Measurements from ENCODE around the gene CTH. TPM values are rescaled to one million over a fixed set of nuclear protein-coding genes. Genes with fewer than 3 reads are reported as not detected.

The CTH gene
- total RNA-seq, 1 experiment from 2014 or later, result 15.9 TPM

DNA sequence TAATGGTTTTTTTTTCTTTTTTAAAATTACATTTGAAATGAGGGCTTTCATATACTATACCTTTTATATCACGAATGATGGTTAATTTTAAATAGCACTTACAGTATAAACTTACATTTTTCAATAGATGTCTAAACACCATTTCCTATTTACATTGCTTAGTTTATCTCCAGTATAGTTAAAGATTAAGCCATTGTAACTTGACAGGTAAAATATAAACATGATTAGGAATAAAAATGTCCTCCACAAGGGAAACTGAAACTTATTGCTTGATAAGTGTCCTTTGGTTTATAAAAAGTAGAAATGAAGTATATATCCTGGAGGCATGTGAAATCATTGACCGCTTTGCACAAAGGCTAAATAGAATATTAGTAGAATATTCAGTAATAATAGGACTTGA, 20.2 kb downstream of the CTH start:
- Mint-ChIP-seq H3K4me1 (ENCODE audit: low read depth, unreplicated experiment) (peaks cover 25% of the 10 kb centered on the region), H3K27me3 (ENCODE audit: unreplicated experiment) (no peaks in the 10 kb centered on the region), H3K36me3 (ENCODE audit: insufficient read depth, unreplicated experiment) (peaks cover 36% of the 10 kb centered on the region), H3K9me3 (ENCODE audit: low read depth, unreplicated experiment) (no peaks in the 10 kb centered on the region), H3K27ac (ENCODE audit: unreplicated experiment) (no peak overlapping the region), H3K4me3 (ENCODE audit: low read depth, unreplicated experiment) (no peak overlapping the region)
- CTCF ChIA-PET, result interaction anchor here (0.7 kb wide), 1 partner anchor 131 kb away, joined by 4 read pairs; no protein-coding TSS in a partner anchor
- no peak for DNase-seq
- BruUV-seq (replicated peaks), result no TSS peak
- TF ChIP-seq, protein P1, sequence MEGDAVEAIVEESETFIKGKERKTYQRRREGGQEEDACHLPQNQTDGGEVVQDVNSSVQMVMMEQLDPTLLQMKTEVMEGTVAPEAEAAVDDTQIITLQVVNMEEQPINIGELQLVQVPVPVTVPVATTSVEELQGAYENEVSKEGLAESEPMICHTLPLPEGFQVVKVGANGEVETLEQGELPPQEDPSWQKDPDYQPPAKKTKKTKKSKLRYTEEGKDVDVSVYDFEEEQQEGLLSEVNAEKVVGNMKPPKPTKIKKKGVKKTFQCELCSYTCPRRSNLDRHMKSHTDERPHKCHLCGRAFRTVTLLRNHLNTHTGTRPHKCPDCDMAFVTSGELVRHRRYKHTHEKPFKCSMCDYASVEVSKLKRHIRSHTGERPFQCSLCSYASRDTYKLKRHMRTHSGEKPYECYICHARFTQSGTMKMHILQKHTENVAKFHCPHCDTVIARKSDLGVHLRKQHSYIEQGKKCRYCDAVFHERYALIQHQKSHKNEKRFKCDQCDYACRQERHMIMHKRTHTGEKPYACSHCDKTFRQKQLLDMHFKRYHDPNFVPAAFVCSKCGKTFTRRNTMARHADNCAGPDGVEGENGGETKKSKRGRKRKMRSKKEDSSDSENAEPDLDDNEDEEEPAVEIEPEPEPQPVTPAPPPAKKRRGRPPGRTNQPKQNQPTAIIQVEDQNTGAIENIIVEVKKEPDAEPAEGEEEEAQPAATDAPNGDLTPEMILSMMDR (IDR thresholded peaks at IDR 0.05; ENCODE audit: unreplicated experiment), result no peak
- intact Hi-C loops (cut with micrococcal nuclease; ENCODE audit: unreplicated experiment), result loop anchor here (5.0 to 10.0 kb wide), 2 partner anchors 81 to 623 kb away; no protein-coding TSS in a partner anchor

DNA sequence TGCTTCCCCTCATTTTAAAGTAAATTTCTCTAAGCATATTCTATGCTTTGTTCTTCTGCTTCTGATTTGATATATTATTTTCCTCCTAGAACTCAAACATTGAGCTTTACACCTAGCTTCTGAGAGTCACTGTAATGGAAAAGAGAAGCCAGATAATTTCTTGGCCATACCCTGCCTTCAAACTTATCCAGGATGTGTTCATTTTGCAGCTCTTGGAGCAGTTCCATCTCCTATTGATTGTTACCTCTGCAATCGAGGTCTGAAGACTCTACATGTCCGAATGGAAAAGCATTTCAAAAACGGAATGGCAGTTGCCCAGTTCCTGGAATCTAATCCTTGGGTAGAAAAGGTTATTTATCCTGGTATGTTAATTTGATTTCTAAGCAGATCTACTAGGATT, 20.8 kb downstream of the CTH start:
- H3K4me1 Mint-ChIP-seq (ENCODE audit: low read depth, unreplicated experiment), result peaks cover 22% of the 10 kb centered on the region
- H3K9me3 Mint-ChIP-seq (ENCODE audit: low read depth, unreplicated experiment), result no peaks in the 10 kb centered on the region
- peaks cover 36% of the 10 kb centered on the region for H3K36me3 Mint-ChIP-seq (ENCODE audit: insufficient read depth, unreplicated experiment)
- CTCF ChIA-PET, result interaction anchor here (0.7 kb wide), 1 partner anchor 160 kb away, joined by 7 read pairs; no protein-coding TSS in a partner anchor
- no peak overlapping the region for H3K27ac Mint-ChIP-seq (ENCODE audit: unreplicated experiment)
- intact Hi-C loops (cut with micrococcal nuclease; ENCODE audit: unreplicated experiment), result loop anchor here (5.0 to 10.0 kb wide), 2 partner anchors 80 to 623 kb away; no protein-coding TSS in a partner anchor
- BruUV-seq (replicated peaks), result no TSS peak
- DNase-seq, result no peak
- no peak overlapping the region for H3K4me3 Mint-ChIP-seq (ENCODE audit: low read depth, unreplicated experiment)
- TF ChIP-seq, protein P1 (IDR thresholded peaks at IDR 0.05; ENCODE audit: unreplicated experiment), result no peak
- no peaks in the 10 kb centered on the region for H3K27me3 Mint-ChIP-seq (ENCODE audit: unreplicated experiment)

DNA sequence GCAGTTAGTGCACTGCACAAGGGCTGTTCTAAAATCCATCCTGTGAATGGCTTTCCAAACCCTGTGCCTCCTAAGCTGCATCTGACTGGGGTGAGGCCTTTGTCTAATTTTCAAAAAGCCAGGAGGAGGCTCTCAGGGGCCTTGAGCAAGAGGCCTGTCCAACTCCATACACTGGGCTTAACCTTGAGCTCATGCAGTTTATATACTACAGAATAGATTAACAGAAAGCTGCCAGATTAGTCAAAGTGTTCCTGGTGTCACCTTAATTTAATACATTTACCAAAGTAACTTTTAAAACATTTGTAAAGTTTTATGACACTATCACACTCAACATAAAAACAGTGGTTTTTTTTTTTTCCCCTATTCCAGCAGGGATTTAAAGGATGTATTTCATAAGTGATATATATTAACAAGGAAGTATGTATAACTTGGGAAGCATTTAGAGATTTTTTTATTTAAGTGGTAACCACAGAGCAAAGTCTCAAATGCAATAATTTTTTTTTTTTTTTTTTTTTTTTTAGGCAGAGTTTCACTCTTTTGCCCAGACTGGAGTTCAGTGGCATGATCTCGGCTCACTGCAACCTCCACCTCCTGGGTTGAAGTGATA, 23.3 kb downstream of the CTH start:
- BruUV-seq (replicated peaks), result no TSS peak
- CTCF ChIA-PET, result no interaction called here
- Mint-ChIP-seq H3K27ac (ENCODE audit: unreplicated experiment) (no peak overlapping the region), H3K9me3 (ENCODE audit: low read depth, unreplicated experiment) (no peaks in the 10 kb centered on the region), H3K36me3 (ENCODE audit: insufficient read depth, unreplicated experiment) (peaks cover 23% of the 10 kb centered on the region), H3K27me3 (ENCODE audit: unreplicated experiment) (no peaks in the 10 kb centered on the region), H3K4me1 (ENCODE audit: low read depth, unreplicated experiment) (peaks cover 16% of the 10 kb centered on the region), H3K4me3 (ENCODE audit: low read depth, unreplicated experiment) (no peak overlapping the region)
- no peak for DNase-seq
- TF ChIP-seq, protein P1 (IDR thresholded peaks at IDR 0.05; ENCODE audit: unreplicated experiment), result no peak
- intact Hi-C loops (cut with micrococcal nuclease; ENCODE audit: unreplicated experiment), result loop anchor here (5.0 to 10.0 kb wide), 2 partner anchors 78 to 620 kb away; no protein-coding TSS in a partner anchor

DNA sequence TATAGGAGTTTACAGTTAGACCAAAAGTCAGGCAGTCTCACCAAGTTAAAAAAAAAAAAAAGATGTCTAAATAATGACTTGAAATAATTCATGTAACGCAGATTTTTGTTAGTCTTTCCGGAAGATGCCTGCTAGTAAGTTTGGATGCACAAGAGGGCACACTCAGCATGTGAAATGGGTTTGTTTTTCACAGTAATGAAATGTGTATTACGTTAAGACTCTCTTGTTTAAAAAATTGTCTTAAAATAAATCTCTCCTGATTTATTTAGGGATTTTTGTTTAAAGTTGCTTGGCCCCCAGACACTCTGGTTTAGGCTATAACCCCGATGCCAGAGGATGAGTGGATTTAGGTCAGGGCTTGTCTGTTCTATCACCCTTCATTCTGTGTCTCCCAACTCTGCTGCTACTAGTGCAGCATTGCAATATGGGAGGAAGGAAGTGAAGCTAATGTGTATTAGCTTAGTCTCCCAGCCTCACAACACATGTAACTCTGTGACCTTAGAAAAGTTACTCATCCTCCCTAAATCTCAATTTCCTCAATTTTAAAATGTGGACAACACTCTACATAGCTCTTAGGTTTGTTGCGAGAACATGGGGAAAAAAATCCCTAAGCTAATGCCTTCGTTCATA, 25.7 kb downstream of the CTH start:
- Mint-ChIP-seq H3K4me1 (ENCODE audit: low read depth, unreplicated experiment) (peaks cover 8% of the 10 kb centered on the region), H3K27ac (ENCODE audit: unreplicated experiment) (no peak overlapping the region), H3K36me3 (ENCODE audit: insufficient read depth, unreplicated experiment) (peaks cover 19% of the 10 kb centered on the region), H3K9me3 (ENCODE audit: low read depth, unreplicated experiment) (no peaks in the 10 kb centered on the region), H3K27me3 (ENCODE audit: unreplicated experiment) (no peaks in the 10 kb centered on the region), H3K4me3 (ENCODE audit: low read depth, unreplicated experiment) (no peak overlapping the region)
- no peak for DNase-seq
- CTCF ChIA-PET, result no interaction called here
- TF ChIP-seq, protein P1 (IDR thresholded peaks at IDR 0.05; ENCODE audit: unreplicated experiment), result no peak
- intact Hi-C loops (cut with micrococcal nuclease; ENCODE audit: unreplicated experiment), result loop anchor here (5.0 to 10.0 kb wide), 2 partner anchors 51 to 618 kb away; no protein-coding TSS in a partner anchor
- no TSS peak for BruUV-seq (replicated peaks)

Measured in Calu3 (cell line).